Measurements from ENCODE around the gene GLYR1.

The GLYR1 gene

DNA sequence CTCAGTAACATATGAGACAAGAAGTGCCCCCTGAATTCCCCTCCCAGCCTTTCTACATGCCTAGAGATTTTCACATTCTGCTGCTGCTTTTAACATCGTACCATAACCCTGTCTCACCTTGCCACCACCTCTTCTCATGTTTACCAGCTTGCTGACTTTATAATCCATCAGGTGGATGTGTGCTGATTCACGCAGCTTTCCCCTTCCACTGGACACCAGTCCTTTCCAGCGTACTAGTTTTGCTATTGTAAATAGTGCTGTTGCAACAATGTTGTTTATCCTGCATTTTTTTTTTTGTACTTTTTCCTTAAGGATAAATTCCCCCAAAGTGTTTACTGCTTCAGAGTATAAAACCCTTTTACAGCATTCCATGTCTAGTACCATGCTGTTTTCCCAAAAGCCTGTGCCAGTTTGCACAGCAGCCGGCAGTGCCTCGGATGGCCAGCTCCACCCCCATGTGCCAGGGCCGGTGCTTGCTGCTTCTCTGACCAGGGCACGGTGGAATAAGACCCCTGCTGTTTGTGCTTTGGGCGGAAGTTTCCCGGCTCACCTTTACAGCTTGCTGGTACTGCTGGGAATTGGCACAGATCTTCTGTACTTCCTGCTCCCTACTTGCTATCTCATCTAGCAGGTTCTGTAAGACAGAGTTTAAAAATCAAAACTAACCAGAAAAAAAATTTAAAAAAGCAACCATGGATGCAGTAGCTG lies 41.5 kb upstream of the GLYR1 start:
- Histone ChIP-seq H3K4me3 (no peak overlapping the region), H3K4me1 (no peaks in the 10 kb centered on the region), H3K27ac (no peak overlapping the region), H3K9me3 (no peaks in the 10 kb centered on the region), H3K36me3 (peaks cover 41 to 99% (median 71%) of the 10 kb centered on the region in 3 donors), H3K27me3 (peaks cover 0 to 3% of the 10 kb centered on the region in 2 donors)
- intact Hi-C loops (cut with DNase I; ENCODE audit: low total_unique reads): no loop called here
- DNase-seq: no peak
- TF ChIP-seq CTCF (IDR thresholded peaks at IDR 0.05): no peak

GRCh38 chr16:4886151-4886550 lies 39.1 kb upstream of the GLYR1 start:
- no peak overlapping the region for H3K4me3 ChIP-seq
- H3K27me3 ChIP-seq: no peaks in the 10 kb centered on the region
- no peaks in the 10 kb centered on the region for H3K9me3 ChIP-seq
- intact Hi-C loops (cut with DNase I; ENCODE audit: low total_unique reads): no loop called here
- peaks cover 0 to 3% (median 0%) of the 10 kb centered on the region in 4 donors for H3K4me1 ChIP-seq
- TF ChIP-seq CTCF (IDR thresholded peaks at IDR 0.05): no peak
- H3K36me3 ChIP-seq: peaks cover 58 to 99% (median 83%) of the 10 kb centered on the region in 3 donors
- DNase-seq: no peak
- no peak overlapping the region for H3K27ac ChIP-seq

DNA sequence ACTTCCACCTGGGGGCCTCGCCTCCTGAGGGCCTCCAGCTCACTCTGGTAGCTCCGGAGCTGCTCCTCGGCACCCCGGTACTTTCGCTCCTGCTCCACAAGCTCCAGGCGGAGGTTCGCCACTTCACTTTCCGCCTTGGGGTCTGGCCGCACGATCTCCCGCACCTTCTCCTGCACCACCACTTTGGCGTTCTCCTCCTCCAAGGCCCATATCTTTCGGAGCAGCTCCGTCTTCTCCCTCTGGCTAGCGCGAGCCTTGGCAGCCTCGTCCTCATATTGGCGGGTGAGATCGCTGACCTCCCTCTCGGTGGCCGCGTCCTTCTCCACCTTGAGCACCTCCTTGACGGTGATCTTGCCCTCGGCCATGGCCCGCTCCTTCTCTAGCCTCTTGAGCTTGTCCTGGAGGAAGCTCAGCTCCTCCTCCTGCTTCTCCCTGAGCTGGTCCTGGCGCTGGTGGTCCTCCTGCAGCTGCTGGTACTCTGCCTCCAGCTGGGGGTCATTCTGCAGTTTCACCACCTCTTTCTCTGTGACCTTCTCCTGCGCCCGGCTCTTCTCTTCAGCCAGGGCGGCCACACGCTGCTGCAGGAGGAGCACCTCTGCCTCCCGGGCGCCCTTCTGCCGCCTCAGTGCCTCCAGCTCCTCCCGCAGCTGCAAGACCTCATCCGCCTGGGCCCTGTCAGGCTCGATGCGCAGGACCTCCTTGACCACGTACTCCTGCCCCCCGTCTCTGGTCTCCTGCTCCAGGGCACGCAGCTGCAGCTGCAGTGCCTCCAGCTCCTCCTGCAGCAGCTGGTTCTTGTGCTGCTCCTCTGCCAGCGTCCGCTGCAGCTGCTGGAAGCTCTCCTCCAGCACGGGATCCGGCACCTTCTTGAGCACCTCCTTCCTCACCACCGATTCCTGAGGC lies 38.1 kb upstream of the GLYR1 start:
- no peaks in the 10 kb centered on the region for H3K9me3 ChIP-seq
- intact Hi-C loops (cut with DNase I; ENCODE audit: low total_unique reads): no loop called here
- DNase-seq: no peak
- peaks cover 0 to 3% (median 0%) of the 10 kb centered on the region in 4 donors for H3K4me1 ChIP-seq
- H3K36me3 ChIP-seq: peaks cover 67 to 99% (median 83%) of the 10 kb centered on the region in 3 donors
- no peak overlapping the region for H3K27ac ChIP-seq
- TF ChIP-seq CTCF (IDR thresholded peaks at IDR 0.05): no peak
- no peaks in the 10 kb centered on the region for H3K27me3 ChIP-seq
- no peak overlapping the region for H3K4me3 ChIP-seq

- H3K4me1 ChIP-seq: peaks cover 0 to 3% (median 0%) of the 10 kb centered on the region in 4 donors
- intact Hi-C loops (cut with DNase I; ENCODE audit: low total_unique reads): no loop called here
- peaks cover 73 to 99% (median 83%) of the 10 kb centered on the region in 3 donors for H3K36me3 ChIP-seq
- no peaks in the 10 kb centered on the region for H3K27me3 ChIP-seq
- no peak overlapping the region for H3K4me3 ChIP-seq
- no peak overlapping the region for H3K27ac ChIP-seq
- TF ChIP-seq CTCF (IDR thresholded peaks at IDR 0.05): no peak
- DNase-seq: no peak
- no peaks in the 10 kb centered on the region for H3K9me3 ChIP-seq
These were observed 37.1 kb upstream of the GLYR1 start for GRCh38 chr16:4884209-4884608.

DNA sequence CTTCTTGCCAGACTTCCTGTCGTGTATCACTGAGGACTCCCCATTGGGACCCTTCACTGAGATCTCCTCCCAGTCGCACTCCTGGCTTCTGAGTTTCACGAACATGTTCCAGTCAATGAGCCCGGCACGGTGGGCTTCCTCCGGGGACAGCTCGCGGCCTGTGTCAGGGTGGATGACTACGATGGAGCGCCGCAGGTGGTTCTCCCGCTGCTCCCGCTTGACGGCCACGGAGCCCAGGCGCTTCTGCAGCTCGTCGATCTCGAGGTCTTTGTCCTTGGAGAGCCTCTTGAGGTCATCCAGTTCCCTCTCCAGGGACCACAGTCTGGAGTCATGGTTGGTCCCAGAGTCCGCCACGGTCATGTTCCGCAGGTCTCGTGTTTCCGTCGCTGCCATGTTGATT lies 36.4 kb upstream of the GLYR1 start:
- Histone ChIP-seq H3K4me3 (no peak overlapping the region), H3K4me1 (peaks cover 0 to 3% (median 0%) of the 10 kb centered on the region in 4 donors), H3K27me3 (no peaks in the 10 kb centered on the region), H3K36me3 (peaks cover 80 to 100% (median 90%) of the 10 kb centered on the region in 3 donors), H3K27ac (no peak overlapping the region), H3K9me3 (no peaks in the 10 kb centered on the region)
- no peak for TF ChIP-seq CTCF (IDR thresholded peaks at IDR 0.05)
- intact Hi-C loops (cut with DNase I; ENCODE audit: low total_unique reads): no loop called here
- DNase-seq: no peak
